HG03439 (cell line): ENCODE results near the gene WWOX.

ENCODE experiments used
- ATAC-seq: cut with Tn5 transposase; IDR thresholded peaks from one replicate; pipeline ENCODE4 v1.9.1; 2021; ENCODE audit warnings: mild to moderate bottlenecking, moderate library complexity; ENCODE audit not compliant: unreplicated experiment

Gene WWOX

GRCh38 chr16:79097166-79097565 is 997.7 kb downstream of the WWOX start:
- no peak for ATAC-seq

- ATAC-seq = no peak
Measured at GRCh38 chr16:79097771-79098170, 998.3 kb downstream of the WWOX start.

DNA sequence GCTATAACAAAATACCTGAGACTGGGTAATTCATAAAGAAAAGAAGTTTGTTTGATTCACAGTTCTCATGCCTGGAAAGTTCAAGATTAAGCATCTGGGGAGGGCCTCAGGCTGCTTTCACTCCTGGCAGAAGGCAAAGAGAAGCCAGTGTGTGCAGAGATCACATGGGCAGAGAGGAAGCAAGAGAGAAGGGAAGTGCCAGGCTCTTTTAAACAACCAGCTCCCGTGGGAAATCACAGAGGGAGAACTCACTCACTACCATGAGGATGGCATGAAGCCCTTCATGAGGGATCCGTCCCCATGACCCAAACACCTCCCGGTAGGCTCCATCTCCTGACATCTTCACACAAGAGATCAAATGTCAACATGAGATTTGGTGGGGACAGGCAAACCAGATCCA is 999.5 kb downstream of the WWOX start:
- ATAC-seq = no peak

GRCh38 chr16:79099716-79100115 is 1000.3 kb downstream of the WWOX start:
- ATAC-seq = no peak

GRCh38 chr16:79100447-79100846 is 1001.0 kb downstream of the WWOX start:
- ATAC-seq = no peak

DNA sequence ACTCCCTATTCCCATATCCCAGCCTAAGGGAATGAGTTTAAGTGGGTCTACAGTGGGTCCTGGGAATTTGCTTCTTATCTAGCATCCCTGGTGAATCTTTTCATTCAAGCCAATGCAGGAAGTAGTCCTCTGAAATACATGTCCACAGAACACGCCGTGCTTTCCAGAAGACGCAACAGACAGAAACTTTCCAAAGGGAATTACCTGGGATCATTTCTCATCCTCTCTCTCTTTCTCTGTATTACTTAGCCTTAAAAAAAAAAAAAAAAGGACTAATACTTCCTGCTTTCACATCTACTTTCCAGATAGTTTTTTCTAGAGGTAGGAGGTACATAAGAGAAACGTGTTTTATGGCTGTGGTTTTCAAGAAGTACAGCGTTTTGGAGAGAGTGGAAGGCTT is 1002.0 kb downstream of the WWOX start:
- no peak for ATAC-seq

DNA sequence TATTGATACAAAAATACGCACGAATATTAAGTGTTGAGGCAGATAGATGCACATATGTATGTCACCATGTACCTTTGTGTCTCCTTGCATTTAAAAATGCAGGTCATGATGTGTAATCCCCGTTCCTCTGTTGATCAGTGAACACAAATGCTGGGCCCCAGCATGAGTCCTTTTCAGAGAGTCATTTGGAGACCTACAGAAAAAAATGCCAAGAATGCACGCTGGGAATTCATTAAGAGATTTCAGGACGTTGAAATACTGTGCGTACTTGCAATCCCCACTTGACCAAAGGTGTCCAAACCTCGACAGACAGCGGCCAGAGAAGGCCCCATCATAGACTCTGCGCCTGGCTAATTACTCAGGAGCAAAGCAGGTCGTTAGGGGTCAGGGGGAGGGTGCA is 1005.1 kb downstream of the WWOX start:
- no peak for ATAC-seq

- ATAC-seq = no peak
Measured at GRCh38 chr16:79107301-79107700, 1007.8 kb downstream of the WWOX start.

- ATAC-seq = no peak
Measured at GRCh38 chr16:79109771-79110170, 1010.3 kb downstream of the WWOX start.

GRCh38 chr16:79110242-79110641 is 1010.8 kb downstream of the WWOX start:
- no peak for ATAC-seq

DNA sequence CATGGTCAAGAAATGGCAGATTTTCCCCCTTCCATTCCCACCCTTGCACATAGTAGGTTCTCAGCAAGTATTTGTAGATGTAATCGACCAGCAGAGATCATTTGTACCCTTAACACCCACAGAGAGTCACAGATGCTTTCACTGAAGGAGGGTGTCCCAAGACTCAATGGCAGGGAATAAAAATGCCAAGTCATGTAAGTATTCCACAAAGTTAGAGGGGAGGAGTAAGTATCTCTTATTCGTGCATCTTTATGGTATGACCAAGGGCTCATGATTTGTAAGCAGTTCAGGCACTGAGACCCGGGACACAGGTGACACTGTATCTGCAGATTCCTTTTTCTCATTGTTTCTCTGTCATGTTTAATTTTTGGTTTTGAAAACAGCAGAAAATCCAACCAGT is 1011.5 kb downstream of the WWOX start:
- ATAC-seq = no peak

- no peak for ATAC-seq
Measured at GRCh38 chr16:79112462-79112861, 1013.0 kb downstream of the WWOX start.

DNA sequence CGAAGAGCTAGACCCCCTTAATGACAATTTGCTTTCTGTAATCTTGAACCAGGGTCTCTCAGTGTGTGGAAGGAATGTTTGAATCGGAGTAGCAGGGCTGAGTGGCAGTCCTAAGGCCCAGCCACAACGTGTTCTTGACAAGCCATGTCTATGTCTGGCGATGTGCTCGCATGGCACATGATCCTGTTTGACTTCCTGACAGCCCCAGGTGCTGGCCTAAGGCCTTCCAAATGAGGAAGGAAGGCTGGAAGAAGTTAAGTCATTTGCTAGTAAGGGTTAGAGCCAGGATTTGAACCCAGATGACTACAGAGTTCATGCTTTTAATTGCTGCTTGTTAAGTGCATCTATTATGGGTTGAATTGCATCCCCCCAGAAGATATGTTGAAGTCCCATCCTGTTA is 1014.4 kb downstream of the WWOX start:
- no peak for ATAC-seq

DNA sequence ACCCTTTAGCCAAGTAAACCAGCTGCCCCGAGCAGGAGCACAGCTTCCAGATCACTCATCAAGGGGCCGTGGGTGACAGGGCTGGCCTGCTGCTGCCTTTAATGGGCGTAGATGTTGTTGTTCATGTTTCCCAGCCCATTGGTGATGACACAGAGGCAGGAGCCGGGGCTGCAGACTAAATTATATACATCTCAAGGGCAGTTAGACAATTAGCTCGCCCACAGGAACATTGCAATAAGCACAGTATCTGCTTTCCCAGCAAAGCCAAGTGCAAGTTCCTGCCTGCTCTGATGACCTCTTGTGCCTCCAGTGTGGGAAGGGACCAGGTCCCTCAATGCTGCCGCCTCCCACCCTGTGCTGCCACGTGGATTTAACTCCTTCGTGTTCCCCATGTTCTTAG is 1015.3 kb downstream of the WWOX start:
- no peak for ATAC-seq

GRCh38 chr16:79121906-79122305 is 1022.5 kb downstream of the WWOX start:
- ATAC-seq = no peak

- ATAC-seq = no peak
Measured at GRCh38 chr16:79122343-79122742, 1022.9 kb downstream of the WWOX start.

GRCh38 chr16:79124016-79124756 is 1024.7 kb downstream of the WWOX start:
- ATAC-seq = no peak

- ATAC-seq = no peak
Measured at GRCh38 chr16:79127766-79128165, 1028.3 kb downstream of the WWOX start.

DNA sequence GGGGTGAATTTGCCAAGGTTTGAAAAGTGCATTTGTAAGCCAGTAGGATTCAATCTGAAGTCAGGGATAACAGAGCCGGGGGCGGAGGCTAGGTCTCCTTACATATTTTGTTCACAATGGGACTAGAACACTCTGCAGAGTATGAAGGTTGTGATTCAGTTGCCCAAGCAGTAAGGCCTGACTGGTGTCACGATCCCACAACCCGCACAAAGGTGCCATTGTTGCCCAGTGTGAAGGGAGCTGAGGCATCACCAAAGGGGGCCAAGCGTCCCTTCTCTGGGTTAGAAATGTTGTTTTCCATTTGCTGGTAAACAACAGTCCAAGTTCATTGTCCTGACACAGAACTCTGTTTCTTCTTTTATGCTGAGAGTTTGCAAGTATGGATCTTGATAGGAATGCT is 1029.3 kb downstream of the WWOX start:
- ATAC-seq = no peak

GRCh38 chr16:79130616-79131015 is 1031.2 kb downstream of the WWOX start:
- ATAC-seq = no peak

- no peak for ATAC-seq
Measured at GRCh38 chr16:79131321-79132075, 1032.0 kb downstream of the WWOX start.

- no peak for ATAC-seq
Measured at GRCh38 chr16:79132701-79133100, 1033.2 kb downstream of the WWOX start.
